Right lobe of liver (tissue), 6 donors: ENCODE measurements around the gene TRMT61A. TPM values are rescaled to one million over a fixed set of nuclear protein-coding genes. Genes with fewer than 3 reads are reported as not detected.

Experiments used
- ATAC-seq, 4 donors: fragments of 200-7000 bp; cut with Tn5 transposase; one replicate each; pipeline ENCODE4 v1.9.1; 2020; ENCODE audit warnings: mild to moderate bottlenecking in 4 of 4, moderate library complexity in 4 of 4
- DNase-seq, 3 donors: peaks; one replicate each; pipeline ENCODE4 v3.0.0-alpha.2; 2020
- H3K27ac ChIP-seq, 3 donors: fragments of 200-600 bp; one replicate each; pipeline ENCODE4 v1.8.0; 2022
- H3K27me3 ChIP-seq, 2 donors: fragments of 200-600 bp; one replicate each; pipeline ENCODE4 v1.8.0; 2022
- H3K36me3 ChIP-seq, 4 donors: fragments of 200-600 bp; sonication (generic) in 1 of 4; one replicate each; pipeline versions ENCODE4 v1.5.1 to v1.8.0; 2017 to 2022; ENCODE audit warnings: control low read depth in 1 of 4
- H3K4me1 ChIP-seq, 4 donors: fragments of 200-600 bp; sonication (generic) in 1 of 4; one replicate each; pipeline versions ENCODE4 v1.5.1 to v1.8.0; 2017 to 2022; ENCODE audit warnings: control low read depth in 1 of 4
- H3K4me3 ChIP-seq, 3 donors: fragments of 200-600 bp; one replicate each; pipeline ENCODE4 v1.8.0; 2022
- H3K9me3 ChIP-seq, 4 donors: fragments of 200-600 bp; sonication (generic) in 1 of 4; one replicate each; pipeline versions ENCODE4 v1.5.1 to v1.8.0; 2017 to 2022; ENCODE audit warnings: control low read depth in 1 of 4
- POLR2A ChIP-seq: fragments of 450-650 bp; IDR thresholded peaks from one replicate; pipeline ENCODE4 v1.6.1; 2017; ENCODE audit warnings: antibody characterized with exemption, mild to moderate bottlenecking
- WGBS: methylation state at CpG from one replicate; pipeline ENCODE4 v1.1.6; 2018; ENCODE audit warnings: low coverage, low lambda C conversion rate; ENCODE audit not compliant: insufficient coverage; ENCODE audit errors: missing lambda C conversion rate; 5-methylcytosine and 5-hydroxymethylcytosine counted together
- intact Hi-C, 2 donors: fragments of 100-400 bp; cut with DNase I; formaldehyde crosslinking; loops; one replicate each; pipeline versions ENCODE4 v1.11.2 to v1.14.1; 2022
- total RNA-seq, 6 experiments: library from RNA; depleted of rRNA in 2 of 6; stranded (reverse); fragments of >200 nt in 2 of 6; fragmentation: NEBNext Ultra II Directional in 3 of 6; extraction: Animal tissue kit (Norgen Biotek cat#: 25700) in 3 of 6; gene quantifications; one replicate each; pipeline versions ENCODE4 v1.1.0 to v1.2.4, GENCODE V29; 2016 to 2023
- TF ChIP-seq, protein P1 (sequence below), 4 donors: fragments of 200-600 bp in 3 of 4; fragments of 450-650 bp in 1 of 4; IDR thresholded peaks; one replicate each; pipeline versions ENCODE4 v1.5.1 to v1.8.0; 2016 to 2022; ENCODE audit warnings: antibody characterized with exemption in 4 of 4, mild to moderate bottlenecking in 2 of 4
- donor health status: DM: no; HTN: yes; CAD: no.
- donor health status: DM: no; HTN: no; CAD: no.
- donor health status: DM: no; HTN: no; CAD: no.
- donor health status: DM: no; HTN: yes; CAD: no.
- donor health status: DM: no; HTN: yes; CAD: no.

Gene TRMT61A
- total RNA-seq, 6 experiments from 2014 or later, result 3.8 to 12.1 (median 4.8) TPM

- intact Hi-C loops, result no loop called here
- TF ChIP-seq, protein P1, sequence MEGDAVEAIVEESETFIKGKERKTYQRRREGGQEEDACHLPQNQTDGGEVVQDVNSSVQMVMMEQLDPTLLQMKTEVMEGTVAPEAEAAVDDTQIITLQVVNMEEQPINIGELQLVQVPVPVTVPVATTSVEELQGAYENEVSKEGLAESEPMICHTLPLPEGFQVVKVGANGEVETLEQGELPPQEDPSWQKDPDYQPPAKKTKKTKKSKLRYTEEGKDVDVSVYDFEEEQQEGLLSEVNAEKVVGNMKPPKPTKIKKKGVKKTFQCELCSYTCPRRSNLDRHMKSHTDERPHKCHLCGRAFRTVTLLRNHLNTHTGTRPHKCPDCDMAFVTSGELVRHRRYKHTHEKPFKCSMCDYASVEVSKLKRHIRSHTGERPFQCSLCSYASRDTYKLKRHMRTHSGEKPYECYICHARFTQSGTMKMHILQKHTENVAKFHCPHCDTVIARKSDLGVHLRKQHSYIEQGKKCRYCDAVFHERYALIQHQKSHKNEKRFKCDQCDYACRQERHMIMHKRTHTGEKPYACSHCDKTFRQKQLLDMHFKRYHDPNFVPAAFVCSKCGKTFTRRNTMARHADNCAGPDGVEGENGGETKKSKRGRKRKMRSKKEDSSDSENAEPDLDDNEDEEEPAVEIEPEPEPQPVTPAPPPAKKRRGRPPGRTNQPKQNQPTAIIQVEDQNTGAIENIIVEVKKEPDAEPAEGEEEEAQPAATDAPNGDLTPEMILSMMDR (IDR thresholded peaks at IDR 0.05), result no peak
- TF ChIP-seq POLR2A, result no peak
- Histone ChIP-seq H3K9me3 (no peaks in the 10 kb centered on the region), H3K4me1 (peaks cover 0 to 13% (median 5%) of the 10 kb centered on the region in 4 donors), H3K36me3 (no peaks in the 10 kb centered on the region), H3K27me3 (no peaks in the 10 kb centered on the region), H3K27ac (no peak overlapping the region), H3K4me3 (no peak overlapping the region)
- no peak for ATAC-seq
- WGBS, result no CpG with 5 or more reads among the region's 23 CpGs
- peak in 1 of 3 donors; percentile 49 for DNase-seq
Measured at GRCh38 chr14:103533137-103533998, 4.4 kb downstream of the TRMT61A start.

GRCh38 chr14:103533999-103534575, 5.1 kb downstream of the TRMT61A start:
- intact Hi-C loops, result no loop called here
- no peak overlapping the region for H3K27ac ChIP-seq
- TF ChIP-seq, protein P1 (IDR thresholded peaks at IDR 0.05), result no peak
- no peak for TF ChIP-seq POLR2A
- H3K36me3 ChIP-seq, result no peaks in the 10 kb centered on the region
- ATAC-seq, result no peak
- no peak for DNase-seq
- H3K4me1 ChIP-seq, result peaks cover 0 to 11% (median 5%) of the 10 kb centered on the region in 4 donors
- H3K27me3 ChIP-seq, result no peaks in the 10 kb centered on the region
- WGBS, result 81% methylated on average over 8 of the region's 25 CpGs
- H3K9me3 ChIP-seq, result no peaks in the 10 kb centered on the region
- H3K4me3 ChIP-seq, result no peak overlapping the region

GRCh38 chr14:103534576-103535061, 5.6 kb downstream of the TRMT61A start:
- no peak for DNase-seq
- Histone ChIP-seq H3K9me3 (no peaks in the 10 kb centered on the region), H3K36me3 (no peaks in the 10 kb centered on the region), H3K4me1 (peaks cover 0 to 9% (median 4%) of the 10 kb centered on the region in 4 donors), H3K27me3 (no peaks in the 10 kb centered on the region), H3K4me3 (no peak overlapping the region), H3K27ac (no peak overlapping the region)
- TF ChIP-seq, protein P1 (IDR thresholded peaks at IDR 0.05), result no peak
- no peak for TF ChIP-seq POLR2A
- 85% methylated on average over 5 of the region's 22 CpGs for WGBS
- no peak for ATAC-seq
- intact Hi-C loops, result no loop called here

GRCh38 chr14:103535081-103535890, 6.3 kb downstream of the TRMT61A start:
- DNase-seq, result no peak
- 77% methylated on average over 12 of the region's 21 CpGs for WGBS
- Histone ChIP-seq H3K36me3 (no peaks in the 10 kb centered on the region), H3K4me3 (no peak overlapping the region), H3K9me3 (no peaks in the 10 kb centered on the region), H3K27me3 (no peaks in the 10 kb centered on the region), H3K27ac (no peak overlapping the region), H3K4me1 (peaks cover 0 to 2% (median under 1%) of the 10 kb centered on the region in 4 donors)
- intact Hi-C loops, result no loop called here
- TF ChIP-seq POLR2A, result no peak
- TF ChIP-seq, protein P1 (IDR thresholded peaks at IDR 0.05), result no peak
- ATAC-seq, result no peak
